Measurements from ENCODE around the gene NME4. TPM values are rescaled to one million over a fixed set of nuclear protein-coding genes. Genes with fewer than 3 reads are reported as not detected.

The NME4 gene
- polyA plus RNA-seq, 3 donors, result 26.7 to 31.4 (median 26.9) TPM

DNA sequence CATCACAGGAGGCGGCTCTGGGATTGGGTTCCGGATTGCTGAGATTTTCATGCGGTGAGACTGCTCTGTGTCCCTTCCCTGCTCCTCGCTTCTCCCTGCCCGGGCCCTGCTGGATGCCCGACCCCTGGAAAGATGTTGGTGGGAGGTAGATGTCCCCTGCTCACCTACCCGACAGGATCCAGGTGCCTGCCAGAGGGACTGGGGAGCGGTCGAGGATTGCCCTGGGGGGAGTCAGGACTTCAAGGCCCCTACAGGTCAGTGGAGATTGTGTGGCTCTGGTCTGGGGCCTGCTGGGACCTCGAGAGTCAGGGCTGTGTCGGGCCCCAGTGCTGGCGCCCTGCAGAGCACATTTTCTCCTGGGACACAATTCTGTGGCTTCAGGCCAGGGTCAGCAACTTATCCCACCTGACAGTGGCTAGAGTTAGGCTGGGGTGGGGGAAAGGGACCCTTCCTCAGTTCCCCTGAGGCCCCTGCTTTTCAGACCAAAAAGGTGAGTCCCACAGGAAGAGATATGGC, 8.0 kb downstream of the NME4 start:
- Histone ChIP-seq H3K79me2 (ENCODE audit: insufficient read depth, low read length) (peaks cover 4% of the 10 kb centered on the region), H3K27ac (ENCODE audit: low read depth in 1 of 2, low read length in 2 of 2) (no peak overlapping the region), H3K9ac (ENCODE audit: insufficient read depth, low read length, poor library complexity, severe bottlenecking) (no peak overlapping the region), H3K36me3 (replicated peaks in 1 of 2; ENCODE audit: control insufficient read depth in 1 of 2, insufficient read depth in 2 of 2, low read length in 2 of 2) (no peaks in the 10 kb centered on the region), H3K4me2 (replicated peaks; ENCODE audit: extremely low read depth, low read length, poor library complexity, severe bottlenecking) (no peak overlapping the region), H3K27me3 (ENCODE audit: control insufficient read depth in 2 of 2, insufficient read depth in 2 of 2, low read length in 2 of 2) (no peaks in the 10 kb centered on the region), H3K4me1 (ENCODE audit: control insufficient read depth in 1 of 2, insufficient read depth in 2 of 2, low read length in 2 of 2) (peaks cover 11 to 15% of the 10 kb centered on the region in 2 donors), H2AFZ (ENCODE audit: insufficient read depth, low read depth, low read length, poor library complexity, severe bottlenecking) (no peak overlapping the region), H3K4me3 (replicated peaks in 1 of 3; ENCODE audit: low read depth in 2 of 3, low read length in 3 of 3) (no peak overlapping the region), H4K20me1 (ENCODE audit: insufficient read depth, low read length) (no peaks in the 10 kb centered on the region), H3K9me3 (replicated peaks in 1 of 2; ENCODE audit: control insufficient read depth in 1 of 2, insufficient read depth in 1 of 2, low read length in 2 of 2) (no peaks in the 10 kb centered on the region)
- no peaks in the 10 kb centered on the region for H3K9me3 Mint-ChIP-seq
- H3K4me3 Mint-ChIP-seq, result no peak overlapping the region
- H3K27me3 Mint-ChIP-seq (ENCODE audit: low read depth in 3 of 3), result no peaks in the 10 kb centered on the region
- H3K4me1 Mint-ChIP-seq, result peaks cover 13% of the 10 kb centered on the region
- 97% methylated on average over 8 of the region's 12 CpGs for whole genome bisulfite sequencing (ENCODE audit: insufficient coverage)
- TF ChIP-seq, protein P1, sequence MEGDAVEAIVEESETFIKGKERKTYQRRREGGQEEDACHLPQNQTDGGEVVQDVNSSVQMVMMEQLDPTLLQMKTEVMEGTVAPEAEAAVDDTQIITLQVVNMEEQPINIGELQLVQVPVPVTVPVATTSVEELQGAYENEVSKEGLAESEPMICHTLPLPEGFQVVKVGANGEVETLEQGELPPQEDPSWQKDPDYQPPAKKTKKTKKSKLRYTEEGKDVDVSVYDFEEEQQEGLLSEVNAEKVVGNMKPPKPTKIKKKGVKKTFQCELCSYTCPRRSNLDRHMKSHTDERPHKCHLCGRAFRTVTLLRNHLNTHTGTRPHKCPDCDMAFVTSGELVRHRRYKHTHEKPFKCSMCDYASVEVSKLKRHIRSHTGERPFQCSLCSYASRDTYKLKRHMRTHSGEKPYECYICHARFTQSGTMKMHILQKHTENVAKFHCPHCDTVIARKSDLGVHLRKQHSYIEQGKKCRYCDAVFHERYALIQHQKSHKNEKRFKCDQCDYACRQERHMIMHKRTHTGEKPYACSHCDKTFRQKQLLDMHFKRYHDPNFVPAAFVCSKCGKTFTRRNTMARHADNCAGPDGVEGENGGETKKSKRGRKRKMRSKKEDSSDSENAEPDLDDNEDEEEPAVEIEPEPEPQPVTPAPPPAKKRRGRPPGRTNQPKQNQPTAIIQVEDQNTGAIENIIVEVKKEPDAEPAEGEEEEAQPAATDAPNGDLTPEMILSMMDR (IDR thresholded peaks at IDR 0.05), result no peak
- no peaks in the 10 kb centered on the region for H3K36me3 Mint-ChIP-seq
- H3K27ac Mint-ChIP-seq, result no peak overlapping the region
- intact Hi-C loops (cut with micrococcal nuclease), result loop anchor here in 1 of 2 donors (5.0 kb wide), 1 partner anchor 122 kb away; the partner anchor contains the start of gene CAPN15
- no peak for DNase-seq

DNA sequence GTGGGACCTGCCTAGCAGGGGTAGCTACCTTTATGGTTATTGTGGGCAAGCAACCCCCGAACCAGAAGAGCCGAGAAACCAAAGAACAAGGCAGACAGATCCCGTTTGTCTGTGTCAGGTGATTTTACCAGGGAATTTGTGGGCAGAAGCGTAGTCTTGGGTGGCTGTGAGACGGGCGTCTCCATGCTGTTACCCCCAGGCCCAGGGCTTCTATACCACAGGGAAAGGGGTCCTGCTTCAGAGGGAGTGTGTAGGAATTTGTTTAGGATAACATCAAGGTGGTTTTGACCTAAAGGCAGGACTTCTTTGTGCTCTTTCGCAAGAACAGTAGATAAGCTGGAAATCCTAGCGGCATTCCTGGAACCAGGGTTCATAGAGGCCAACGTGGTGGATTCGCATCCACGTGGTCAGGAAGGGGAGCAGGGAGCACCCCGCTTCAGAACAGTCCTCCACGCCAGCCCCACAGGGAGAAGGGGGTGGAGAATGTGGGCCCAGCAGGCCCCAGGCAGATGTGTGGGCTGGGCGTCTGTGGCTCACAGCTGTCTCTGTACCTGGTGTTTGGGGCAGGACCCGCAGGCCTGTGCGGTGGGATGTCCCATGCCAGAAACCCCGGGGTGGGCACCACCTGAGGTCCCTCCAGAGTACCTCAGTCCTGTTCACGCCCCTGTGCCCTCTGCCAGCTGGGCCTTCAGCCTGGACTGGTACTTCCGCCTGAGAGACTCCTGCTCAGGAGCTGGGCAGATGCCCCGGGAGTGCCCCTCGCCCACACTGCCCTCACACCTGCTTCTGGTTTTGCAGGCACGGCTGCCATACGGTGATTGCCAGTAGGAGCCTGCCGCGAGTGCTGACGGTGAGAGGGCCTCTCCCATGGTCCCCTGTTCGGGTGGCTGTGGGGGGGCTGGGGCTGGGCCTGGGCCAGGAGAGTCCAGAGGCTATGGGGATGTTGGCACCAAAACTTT, 8.8 kb downstream of the NME4 start:
- WGBS (ENCODE audit: insufficient coverage), result 93% methylated on average over 25 of the region's 27 CpGs
- no peak overlapping the region for H3K9ac ChIP-seq (ENCODE audit: insufficient read depth, low read length, poor library complexity, severe bottlenecking)
- intact Hi-C loops (cut with micrococcal nuclease), result no loop called here
- H3K27me3 ChIP-seq (ENCODE audit: control insufficient read depth in 2 of 2, insufficient read depth in 2 of 2, low read length in 2 of 2), result no peaks in the 10 kb centered on the region
- Mint-ChIP-seq H3K36me3 (no peaks in the 10 kb centered on the region), H3K27ac (peak overlapping the region in 1 of 7 donors; percentile 43), H3K4me3 (no peak overlapping the region), H3K27me3 (ENCODE audit: low read depth in 3 of 3) (no peaks in the 10 kb centered on the region), H3K9me3 (no peaks in the 10 kb centered on the region), H3K4me1 (peaks cover 6% of the 10 kb centered on the region)
- H3K9me3 ChIP-seq (replicated peaks in 1 of 2; ENCODE audit: control insufficient read depth in 1 of 2, insufficient read depth in 1 of 2, low read length in 2 of 2), result no peaks in the 10 kb centered on the region
- no peak overlapping the region for H3K27ac ChIP-seq (ENCODE audit: low read depth in 1 of 2, low read length in 2 of 2)
- no peak for DNase-seq
- H3K4me1 ChIP-seq (ENCODE audit: control insufficient read depth in 1 of 2, insufficient read depth in 2 of 2, low read length in 2 of 2), result peaks cover 5 to 7% of the 10 kb centered on the region in 2 donors
- TF ChIP-seq, protein P1 (IDR thresholded peaks at IDR 0.05), result no peak
- H4K20me1 ChIP-seq (ENCODE audit: insufficient read depth, low read length), result no peaks in the 10 kb centered on the region
- no peak overlapping the region for H2AFZ ChIP-seq (ENCODE audit: insufficient read depth, low read depth, low read length, poor library complexity, severe bottlenecking)
- no peaks in the 10 kb centered on the region for H3K36me3 ChIP-seq (replicated peaks in 1 of 2; ENCODE audit: control insufficient read depth in 1 of 2, insufficient read depth in 2 of 2, low read length in 2 of 2)
- no peak overlapping the region for H3K4me3 ChIP-seq (replicated peaks in 1 of 3; ENCODE audit: low read depth in 2 of 3, low read length in 3 of 3)
- H3K79me2 ChIP-seq (ENCODE audit: insufficient read depth, low read length), result peaks cover 4% of the 10 kb centered on the region
- H3K4me2 ChIP-seq (replicated peaks; ENCODE audit: extremely low read depth, low read length, poor library complexity, severe bottlenecking), result no peak overlapping the region

Measured in CD14-positive monocyte (primary cell).